ENCODE data around the gene CORO2A.
A peak's percentile ranks its signal among the peaks of the same experiment; 100 is the strongest.

CORO2A gene

GRCh38 chr9:98192503-98193335, at the start of gene CORO2A:
Gene CORO2A, minus strand, starts transcription at chr9:98192637. Its CDS starts 34,977 bp downstream, at chr9:98157660.
- Histone ChIP-seq H3K9me3 (ENCODE audit: control insufficient read depth, low read depth, low read length) (no peaks in the 10 kb centered on the region), H3K27me3 (ENCODE audit: control insufficient read depth, insufficient read depth, low read length) (peaks cover 6% of the 10 kb centered on the region), H3K27ac (ENCODE audit: low read length) (no peak within 1 kb of the TSS), H3K4me1 (ENCODE audit: control insufficient read depth, low read depth, low read length) (peaks cover 12% of the 10 kb centered on the region), H3K36me3 (ENCODE audit: control insufficient read depth, low read depth, low read length) (no peaks in the 10 kb centered on the region), H3K4me3 (ENCODE audit: low read length) (peak within 1 kb of the TSS; percentile 74), H3K9ac (ENCODE audit: low read length) (peak within 1 kb of the TSS; percentile 13)

- Histone ChIP-seq H3K36me3 (ENCODE audit: control insufficient read depth, low read depth, low read length) (no peaks in the 10 kb centered on the region), H3K4me3 (ENCODE audit: low read length) (no peak overlapping the region), H3K9ac (ENCODE audit: low read length) (no peak overlapping the region), H3K27ac (ENCODE audit: low read length) (no peak overlapping the region), H3K9me3 (ENCODE audit: control insufficient read depth, low read depth, low read length) (no peaks in the 10 kb centered on the region), H3K27me3 (ENCODE audit: control insufficient read depth, insufficient read depth, low read length) (no peaks in the 10 kb centered on the region), H3K4me1 (ENCODE audit: control insufficient read depth, low read depth, low read length) (peaks cover 5% of the 10 kb centered on the region)
Observed at GRCh38 chr9:98241357-98242300, 49.2 kb upstream of the CORO2A start.

GRCh38 chr9:98240475-98240874, 48.0 kb upstream of the CORO2A start:
- no peaks in the 10 kb centered on the region for H3K27me3 ChIP-seq (ENCODE audit: control insufficient read depth, insufficient read depth, low read length)
- no peak overlapping the region for H3K4me3 ChIP-seq (ENCODE audit: low read length)
- no peak overlapping the region for H3K9ac ChIP-seq (ENCODE audit: low read length)
- H3K9me3 ChIP-seq (ENCODE audit: control insufficient read depth, low read depth, low read length): no peaks in the 10 kb centered on the region
- H3K27ac ChIP-seq (ENCODE audit: low read length): no peak overlapping the region
- H3K36me3 ChIP-seq (ENCODE audit: control insufficient read depth, low read depth, low read length): no peaks in the 10 kb centered on the region
- H3K4me1 ChIP-seq (ENCODE audit: control insufficient read depth, low read depth, low read length): peaks cover 5% of the 10 kb centered on the region

- Histone ChIP-seq H3K36me3 (ENCODE audit: control insufficient read depth, low read depth, low read length) (peaks cover 1% of the 10 kb centered on the region), H3K9me3 (ENCODE audit: control insufficient read depth, low read depth, low read length) (no peaks in the 10 kb centered on the region), H3K9ac (ENCODE audit: low read length) (no peak overlapping the region), H3K4me3 (ENCODE audit: low read length) (no peak overlapping the region), H3K27me3 (ENCODE audit: control insufficient read depth, insufficient read depth, low read length) (no peaks in the 10 kb centered on the region), H3K27ac (ENCODE audit: low read length) (no peak overlapping the region), H3K4me1 (ENCODE audit: control insufficient read depth, low read depth, low read length) (no peaks in the 10 kb centered on the region)
Observed at GRCh38 chr9:98236901-98237487, 44.6 kb upstream of the CORO2A start.

- H3K4me1 ChIP-seq (ENCODE audit: control insufficient read depth, low read depth, low read length): no peaks in the 10 kb centered on the region
- H3K27me3 ChIP-seq (ENCODE audit: control insufficient read depth, insufficient read depth, low read length): no peaks in the 10 kb centered on the region
- no peak overlapping the region for H3K4me3 ChIP-seq (ENCODE audit: low read length)
- H3K36me3 ChIP-seq (ENCODE audit: control insufficient read depth, low read depth, low read length): peaks cover 6% of the 10 kb centered on the region
- H3K27ac ChIP-seq (ENCODE audit: low read length): no peak overlapping the region
- H3K9ac ChIP-seq (ENCODE audit: low read length): no peak overlapping the region
- no peaks in the 10 kb centered on the region for H3K9me3 ChIP-seq (ENCODE audit: control insufficient read depth, low read depth, low read length)
Observed at GRCh38 chr9:98235126-98235525, 42.7 kb upstream of the CORO2A start.

- Histone ChIP-seq H3K4me3 (ENCODE audit: low read length) (no peak overlapping the region), H3K4me1 (ENCODE audit: control insufficient read depth, low read depth, low read length) (no peaks in the 10 kb centered on the region), H3K36me3 (ENCODE audit: control insufficient read depth, low read depth, low read length) (peaks cover 6% of the 10 kb centered on the region), H3K9me3 (ENCODE audit: control insufficient read depth, low read depth, low read length) (no peaks in the 10 kb centered on the region), H3K27me3 (ENCODE audit: control insufficient read depth, insufficient read depth, low read length) (no peaks in the 10 kb centered on the region), H3K27ac (ENCODE audit: low read length) (no peak overlapping the region), H3K9ac (ENCODE audit: low read length) (no peak overlapping the region)
Observed at GRCh38 chr9:98234245-98234825, 41.9 kb upstream of the CORO2A start.

GRCh38 chr9:98232926-98233325, 40.5 kb upstream of the CORO2A start:
- no peak overlapping the region for H3K27ac ChIP-seq (ENCODE audit: low read length)
- no peaks in the 10 kb centered on the region for H3K27me3 ChIP-seq (ENCODE audit: control insufficient read depth, insufficient read depth, low read length)
- H3K9me3 ChIP-seq (ENCODE audit: control insufficient read depth, low read depth, low read length): no peaks in the 10 kb centered on the region
- peaks cover 6% of the 10 kb centered on the region for H3K36me3 ChIP-seq (ENCODE audit: control insufficient read depth, low read depth, low read length)
- no peak overlapping the region for H3K9ac ChIP-seq (ENCODE audit: low read length)
- H3K4me1 ChIP-seq (ENCODE audit: control insufficient read depth, low read depth, low read length): no peaks in the 10 kb centered on the region
- no peak overlapping the region for H3K4me3 ChIP-seq (ENCODE audit: low read length)

- Histone ChIP-seq H3K27me3 (ENCODE audit: control insufficient read depth, insufficient read depth, low read length) (no peaks in the 10 kb centered on the region), H3K36me3 (ENCODE audit: control insufficient read depth, low read depth, low read length) (peaks cover 6% of the 10 kb centered on the region), H3K4me3 (ENCODE audit: low read length) (no peak overlapping the region), H3K9ac (ENCODE audit: low read length) (no peak overlapping the region), H3K9me3 (ENCODE audit: control insufficient read depth, low read depth, low read length) (no peaks in the 10 kb centered on the region), H3K4me1 (ENCODE audit: control insufficient read depth, low read depth, low read length) (no peaks in the 10 kb centered on the region), H3K27ac (ENCODE audit: low read length) (no peak overlapping the region)
Observed at GRCh38 chr9:98231770-98232478, 39.5 kb upstream of the CORO2A start.

- Histone ChIP-seq H3K4me1 (ENCODE audit: control insufficient read depth, low read depth, low read length) (no peaks in the 10 kb centered on the region), H3K9me3 (ENCODE audit: control insufficient read depth, low read depth, low read length) (no peaks in the 10 kb centered on the region)
Observed at GRCh38 chr9:98230789-98231188, 38.4 kb upstream of the CORO2A start.

GRCh38 chr9:98230304-98230703, 37.9 kb upstream of the CORO2A start:
- Histone ChIP-seq H3K9me3 (ENCODE audit: control insufficient read depth, low read depth, low read length) (no peaks in the 10 kb centered on the region), H3K36me3 (ENCODE audit: control insufficient read depth, low read depth, low read length) (peaks cover 6% of the 10 kb centered on the region), H3K9ac (ENCODE audit: low read length) (no peak overlapping the region), H3K27ac (ENCODE audit: low read length) (no peak overlapping the region), H3K4me1 (ENCODE audit: control insufficient read depth, low read depth, low read length) (no peaks in the 10 kb centered on the region), H3K27me3 (ENCODE audit: control insufficient read depth, insufficient read depth, low read length) (no peaks in the 10 kb centered on the region), H3K4me3 (ENCODE audit: low read length) (no peak overlapping the region)

More at GRCh38 chr9:98230789-98231188, 38.4 kb upstream of the CORO2A start:
- Histone ChIP-seq H3K27me3 (ENCODE audit: control insufficient read depth, insufficient read depth, low read length) (no peaks in the 10 kb centered on the region), H3K4me3 (ENCODE audit: low read length) (no peak overlapping the region), H3K27ac (ENCODE audit: low read length) (no peak overlapping the region), H3K36me3 (ENCODE audit: control insufficient read depth, low read depth, low read length) (peaks cover 6% of the 10 kb centered on the region), H3K9ac (ENCODE audit: low read length) (no peak overlapping the region)

Data from iPS-18a (cell line).